H1 (cell line): ENCODE results near the gene BAK1. TPM values are rescaled to one million over a fixed set of nuclear protein-coding genes. Genes with fewer than 3 reads are reported as not detected.
A peak's percentile ranks its signal among the peaks of the same experiment; 100 is the strongest.

Source experiments
- CTCF ChIA-PET: fragments of 300-600 bp; sonication (Branson Sonifier 250); formaldehyde crosslinking; loops from one replicate; lab custom pipeline; 2021; ENCODE audit not compliant: partially characterized antibody; lab: Charles Lee
- POLR2A ChIA-PET: fragments of 300-600 bp; sonication (Branson Sonifier 250); formaldehyde crosslinking; loops from one replicate; lab custom pipeline; 2021; ENCODE audit warnings: inconsistent platforms; ENCODE audit not compliant: partially characterized antibody; lab: Charles Lee
- DNase-seq, 2 experiments: peaks; one replicate each; pipeline versions ENCODE4 v3.0.0 to v3.0.0-alpha.2; 2010 to 2022; ENCODE audit warnings: low spot score in 2 of 2, low read depth in 1 of 2, mixed read lengths in 1 of 2
- FAIRE-seq: peaks from 2 replicates; lab custom pipeline; 2011; peaks lifted over from hg19 to GRCh38; lab: Jason Lieb, UNC
- H2AFZ ChIP-seq: 2 replicates; pipeline ENCODE4 v1.8.1; 2012; ENCODE audit warnings: low read length, inconsistent platforms
- H2AK5ac ChIP-seq: 2 replicates; pipeline ENCODE4 v1.6.1; 2013; ENCODE audit warnings: low read depth, low read length
- H2BK120ac ChIP-seq: replicated peaks from 2 replicates; pipeline ENCODE3; 2013; ENCODE audit warnings: low read depth, low read length, inconsistent platforms
- H2BK12ac ChIP-seq: 2 replicates; pipeline ENCODE4 v1.6.1; 2013; ENCODE audit warnings: low read depth, low read length
- H2BK15ac ChIP-seq: 2 replicates; pipeline ENCODE4 v1.6.1; 2013; ENCODE audit warnings: low read length
- H2BK20ac ChIP-seq: 2 replicates; pipeline ENCODE4 v1.6.1; 2013; ENCODE audit warnings: low read length
- H2BK5ac ChIP-seq: 2 replicates; pipeline ENCODE4 v1.6.1; 2013; ENCODE audit warnings: low read depth, low read length
- H3K14ac ChIP-seq: 2 replicates; pipeline ENCODE4 v1.6.1; 2013; ENCODE audit warnings: inconsistent platforms; ENCODE audit not compliant: insufficient read length
- H3K18ac ChIP-seq: 2 replicates; pipeline ENCODE4 v1.6.1; 2013; ENCODE audit warnings: low read length; ENCODE audit errors: extremely low read depth
- H3K23ac ChIP-seq: 2 replicates; pipeline ENCODE4 v1.6.1; 2013; ENCODE audit warnings: inconsistent platforms; ENCODE audit not compliant: insufficient read length
- H3K23me2 ChIP-seq: 2 replicates; pipeline ENCODE4 v1.6.1; 2013; ENCODE audit warnings: low read depth, low read length
- H3K27ac ChIP-seq: 2 replicates; pipeline ENCODE4 v1.6.1; 2011; ENCODE audit warnings: low read depth, low read length, inconsistent platforms
- H3K27me3 ChIP-seq, 4 experiments: replicated peaks in 1 of 4; 1 replicate in 1 of 4; 2 replicates in 3 of 4; pipeline versions ENCODE4 v1.6.1 to v1.8.1; 2011 to 2013; ENCODE audit warnings: low read length in 3 of 4, mild to moderate bottlenecking in 3 of 4, inconsistent platforms in 2 of 4, mixed read lengths in 2 of 4, moderate library complexity in 1 of 4; ENCODE audit not compliant: control insufficient read depth in 3 of 4, insufficient read depth in 3 of 4; ENCODE audit errors: extremely low read depth in 1 of 4
- H3K36me3 ChIP-seq, 4 experiments: 2 replicates each; pipeline versions ENCODE4 v1.6.1 to v1.8.1; 2011 to 2013; ENCODE audit warnings: mild to moderate bottlenecking in 4 of 4, low read length in 3 of 4, moderate library complexity in 2 of 4, control low read depth in 1 of 4, inconsistent platforms in 1 of 4; ENCODE audit not compliant: insufficient read depth in 4 of 4, control insufficient read depth in 2 of 4
- H3K4ac ChIP-seq: replicated peaks from 2 replicates; pipeline ENCODE3; 2013; ENCODE audit warnings: low read length, low read depth, mixed read lengths, inconsistent platforms; ENCODE audit not compliant: insufficient read length
- H3K4me1 ChIP-seq, 4 experiments: replicated peaks in 1 of 4; 1 replicate in 1 of 4; 2 replicates in 3 of 4; pipeline versions ENCODE4 v1.6.1 to v1.8.1; 2011 to 2013; ENCODE audit warnings: low read length in 3 of 4, inconsistent platforms in 2 of 4, mixed read lengths in 1 of 4; ENCODE audit not compliant: insufficient read depth in 4 of 4, control insufficient read depth in 3 of 4
- H3K4me2 ChIP-seq, 2 experiments: 2 replicates each; pipeline versions ENCODE4 v1.6.1 to v1.8.1; 2011 to 2013; ENCODE audit warnings: low read depth in 2 of 2, low read length in 2 of 2, control low read depth in 1 of 2, inconsistent platforms in 1 of 2, mild to moderate bottlenecking in 1 of 2; ENCODE audit not compliant: insufficient read depth in 1 of 2
- H3K4me3 ChIP-seq, 4 experiments: fragments of 200-600, 300-600 bp in 1 of 4; sonication (generic), shearing (Covaris generic), sonication (Bioruptor Twin) in 1 of 4; 2 replicates each; pipeline versions ENCODE4 v1.5.1 to v1.8.1; 2011 to 2016; ENCODE audit warnings: low read length in 4 of 4, low read depth in 3 of 4, control low read depth in 2 of 4, inconsistent platforms in 2 of 4, mild to moderate bottlenecking in 2 of 4, mixed read lengths in 1 of 4, moderate library complexity in 1 of 4; ENCODE audit not compliant: insufficient read depth in 2 of 4; ENCODE audit errors: extremely low read depth in 1 of 4
- H3K56ac ChIP-seq: replicated peaks from 2 replicates; pipeline ENCODE3; 2013; ENCODE audit warnings: low read depth, mild to moderate bottlenecking, mixed read lengths, low read length, inconsistent platforms; ENCODE audit not compliant: insufficient read length
- H3K79me1 ChIP-seq: 2 replicates; pipeline ENCODE4 v1.6.1; 2013; ENCODE audit warnings: low read depth, low read length, control low read depth
- H3K79me2 ChIP-seq, 2 experiments: 2 replicates each; pipeline versions ENCODE4 v1.6.1 to v1.8.1; 2012 to 2013; ENCODE audit warnings: low read length in 2 of 2, mild to moderate bottlenecking in 2 of 2, inconsistent platforms in 1 of 2; ENCODE audit not compliant: insufficient read depth in 2 of 2, control insufficient read depth in 1 of 2
- H3K9ac ChIP-seq, 4 experiments: replicated peaks in 1 of 4; 1 replicate in 1 of 4; 2 replicates in 3 of 4; pipeline versions ENCODE4 v1.6.1 to v1.8.1; 2011 to 2013; ENCODE audit warnings: low read depth in 3 of 4, low read length in 3 of 4, control low read depth in 2 of 4, mild to moderate bottlenecking in 2 of 4, moderate library complexity in 2 of 4, inconsistent platforms in 1 of 4; ENCODE audit errors: extremely low read depth in 1 of 4
- H3K9me3 ChIP-seq, 2 experiments: 2 replicates each; pipeline versions ENCODE4 v1.6.1 to v1.8.1; 2012 to 2013; ENCODE audit warnings: mild to moderate bottlenecking in 2 of 2, moderate library complexity in 2 of 2, control low read depth in 1 of 2, inconsistent platforms in 1 of 2, low read depth in 1 of 2, low read length in 1 of 2, mixed read lengths in 1 of 2; ENCODE audit not compliant: insufficient read depth in 2 of 2
- H4K20me1 ChIP-seq, 2 experiments: replicated peaks in 1 of 2; 2 replicates each; pipeline versions ENCODE3 to v1.8.1; 2011 to 2013; ENCODE audit warnings: inconsistent platforms in 2 of 2, low read length in 2 of 2, mild to moderate bottlenecking in 1 of 2; ENCODE audit not compliant: insufficient read depth in 2 of 2, control insufficient read depth in 1 of 2
- H4K5ac ChIP-seq: 2 replicates; pipeline ENCODE4 v1.6.1; 2013; ENCODE audit warnings: low read length, low read depth, mixed read lengths, inconsistent platforms; ENCODE audit not compliant: insufficient read length
- H4K8ac ChIP-seq: 2 replicates; pipeline ENCODE4 v1.8.0; 2013; ENCODE audit warnings: mild to moderate bottlenecking, moderate library complexity, low read length, inconsistent platforms; ENCODE audit not compliant: insufficient read depth; ENCODE audit errors: extremely low read depth
- H4K91ac ChIP-seq: replicated peaks from 2 replicates; pipeline ENCODE3; 2013; ENCODE audit warnings: low read length, mixed read lengths, inconsistent platforms; ENCODE audit not compliant: insufficient read length
- BACH1 ChIP-seq: IDR thresholded peaks from 2 replicates; pipeline ENCODE4 v1.6.1; 2012; ENCODE audit warnings: low read length, improper control_type of control experiment
- KDM1A ChIP-seq: fragments of 200-600, 300-600 bp; sonication (generic); IDR thresholded peaks from 2 replicates; pipeline ENCODE4 v1.7.1; 2016; ENCODE audit warnings: mild to moderate bottlenecking, low read length, borderline replicate concordance
- MAFK ChIP-seq: IDR thresholded peaks from 2 replicates; pipeline ENCODE4 v1.6.1; 2012; ENCODE audit warnings: low read depth, mild to moderate bottlenecking, improper control_type of control experiment, low read length
- MAX ChIP-seq: IDR thresholded peaks from 2 replicates; pipeline ENCODE4 v1.6.1; 2012; ENCODE audit warnings: inconsistent platforms
- NRF1 ChIP-seq: IDR thresholded peaks from 2 replicates; pipeline ENCODE4 v1.6.1; 2011; ENCODE audit warnings: mild to moderate bottlenecking, low read depth, low read length, improper control_type of control experiment
- POLR2A ChIP-seq, 2 experiments: IDR thresholded peaks; 1 replicate in 1 of 2; 2 replicates in 1 of 2; pipeline ENCODE4 v1.6.1; 2011; ENCODE audit warnings: low read depth in 2 of 2, low read length in 2 of 2, mild to moderate bottlenecking in 2 of 2; ENCODE audit errors: control extremely low read depth in 1 of 2
- SIN3A ChIP-seq, 2 experiments: IDR thresholded peaks in 1 of 2; conservative IDR thresholded peaks in 1 of 2; 2 replicates each; pipeline ENCODE4 v1.6.1; 2011 to 2012; ENCODE audit warnings: low read length in 2 of 2, improper control_type of control experiment in 1 of 2, low read depth in 1 of 2, mild to moderate bottlenecking in 1 of 2
- SIRT6 ChIP-seq: IDR thresholded peaks from one replicate; pipeline ENCODE4 v1.7.1; 2012; ENCODE audit warnings: low read length, inconsistent platforms
- SIX5 ChIP-seq: IDR thresholded peaks from 2 replicates; pipeline ENCODE4 v1.6.1; 2011; ENCODE audit warnings: mild to moderate bottlenecking, low read depth, low read length
- SP1 ChIP-seq: IDR thresholded peaks from 2 replicates; pipeline ENCODE4 v1.6.1; 2011; ENCODE audit warnings: low read depth, low read length
- SUZ12 ChIP-seq: fragments of 200-600 bp; sonication (generic); IDR thresholded peaks from 2 replicates; pipeline ENCODE4 v1.6.1; 2012; ENCODE audit warnings: mild to moderate bottlenecking, inconsistent platforms, low read length, moderate library complexity, mixed read lengths
- WGBS, 2 experiments: shearing (Covaris generic) in 1 of 2; methylation state at CpG; one replicate each; pipeline versions ENCODE4 v1.1.6 to v1.1.7; 2013 to 2015; ENCODE audit warnings: low lambda C conversion rate in 2 of 2, mixed read lengths in 2 of 2, inconsistent platforms in 1 of 2, low coverage in 1 of 2, missing lambda C conversion rate in 1 of 2; ENCODE audit not compliant: insufficient replicate concordance in 2 of 2, insufficient coverage in 1 of 2, insufficient read length in 1 of 2; ENCODE audit errors: extremely low coverage in 1 of 2, missing lambda C conversion rate in 1 of 2; 5-methylcytosine and 5-hydroxymethylcytosine counted together
- polyA plus RNA-seq, 7 experiments: library from polyadenylated mRNA; depleted of rRNA in 3 of 7; stranded (reverse) in 5 of 7; unstranded in 2 of 7; fragments of >200 nt in 5 of 7; fragments of 200-250 nt in 2 of 7; gene quantifications; 1 replicate in 5 of 7; 2 replicates in 1 of 7; 4 replicates in 1 of 7; pipeline versions ENCODE4 v1.2.1 to v1.2.3, GENCODE V29; 2011 to 2013; ENCODE audit warnings: missing spikeins in 2 of 7, mixed read lengths in 2 of 7
- total RNA-seq: library from RNA; stranded (reverse); fragmentation: NEBNext Ultra II Directional; extraction: Animal tissue kit (Norgen Biotek cat#: 25700); gene quantifications from 2 replicates; pipeline ENCODE4 v1.2.1, GENCODE V29; 2021

Gene BAK1
- total and polyA plus RNA-seq, 2 of the 8 experiments (the other 6 are each of a cell fraction or from before 2014, with no cell fraction given), result 43.3 to 43.4 TPM

- peak overlapping the region; percentile 92 for H2BK20ac ChIP-seq
- no peak overlapping the region for H3K27ac ChIP-seq
- peak overlapping the region; percentile 98; the same call in 1 of the 2 replicates for H2BK15ac ChIP-seq
- FAIRE-seq (no peak), DNase-seq (peak in 1 of 2 experiments; percentile 87)
- no peak overlapping the region for H3K23ac ChIP-seq
- no peak overlapping the region for H3K56ac ChIP-seq
- H3K27me3 ChIP-seq, result no peaks in the 10 kb centered on the region
- H3K9me3 ChIP-seq, result no peaks in the 10 kb centered on the region
- no peak overlapping the region for H4K5ac ChIP-seq
- H3K18ac ChIP-seq, result peak overlapping the region; percentile 95
- ChIA-PET POLR2A (interaction anchor here (0.6 to 1.6 kb wide), 9 partner anchors 11 to 172 kb away, joined by 3 to 6 read pairs (median 4); partner anchors contain the start of genes ITPR3 and ZBTB9), CTCF (interaction anchor here (1.0 to 9.3 kb wide), 11 partner anchors 10 to 118 kb away, joined by 3 to 131 read pairs (median 8); partner anchors contain the start of gene UQCC2)
- no peaks in the 10 kb centered on the region for H3K79me2 ChIP-seq
- peak overlapping the region; percentile 12 to 53 (median 20); a peak in 6 of 8 replicates for H3K4me3 ChIP-seq
- peak overlapping the region; percentile 81; the same call in 1 of the 2 replicates for H4K8ac ChIP-seq
- H3K14ac ChIP-seq, result no peak overlapping the region
- peak overlapping the region; percentile 64 to 78 for H3K4me2 ChIP-seq
- peak overlapping the region; percentile 98; the same call in 1 of the 2 replicates for H2BK12ac ChIP-seq
- H3K9ac ChIP-seq, result no peak overlapping the region
- H3K36me3 ChIP-seq, result no peaks in the 10 kb centered on the region
- peak overlapping the region; percentile 23 for H2BK120ac ChIP-seq
- H2BK5ac ChIP-seq, result peak overlapping the region; percentile 78; the same call in 1 of the 2 replicates
- 0 out of 2 replicates have a peak overlapping the region, but pooled peaks have one; percentile 10 for H2AK5ac ChIP-seq
- no peaks in the 10 kb centered on the region for H4K20me1 ChIP-seq
- WGBS, 2 experiments, result 51% methylated on average over 50 of the region's 57 CpGs; no CpG with 5 or more reads in 1 of the 2 experiments
- no peaks in the 10 kb centered on the region; the same call in 1 of the 2 replicates for H3K23me2 ChIP-seq
- no peaks in the 10 kb centered on the region for H3K79me1 ChIP-seq
- peaks cover 5 to 28% (median 17%) of the 10 kb centered on the region in 4 experiments for H3K4me1 ChIP-seq
- H2AFZ ChIP-seq, result 0 out of 2 replicates have a peak overlapping the region, but pooled peaks have one; percentile 28
- H3K4ac ChIP-seq, result peak overlapping the region; percentile 46
- H4K91ac ChIP-seq, result peak overlapping the region; percentile 90
- TF ChIP-seq SP1 (no peak), SIN3A (conservative IDR thresholded peaks at IDR 0.05 in 1 of 2, IDR thresholded peaks at IDR 0.05 in 1 of 2; ENCODE audit: low read depth in 1 of 2, low read length in 2 of 2) (0 out of 4 replicates have a peak, but pooled peaks of 1 of the 2 experiments have one; percentile 20), SUZ12 (no peak), SIRT6 (no peak), MAFK (no peak), POLR2A (IDR thresholded peaks at IDR 0.05; ENCODE audit: control extremely low read depth in 1 of 2, low read depth in 2 of 2, low read length in 2 of 2) (no peak), MAX (peak; percentile 42), KDM1A (peak; percentile 39; the same call in 1 of the 2 replicates), BACH1 (0 out of 2 replicates have a peak, but pooled peaks have one; percentile 30), NRF1 (peak; percentile 32; the same call in 1 of the 2 replicates), SIX5 (no peak)
These were observed 12.7 kb upstream of the BAK1 start for GRCh38 chr6:33592595-33593413.
